NCI-H2107 (cell line): ENCODE measurements around the gene ARHGAP42.
"Not testable (repeated sequence)": the region's sequence is repeated elsewhere in the genome, so short reads cannot be mapped to it uniquely, and the experiment has no call there.

Source experiments
- DNase-seq: peaks from one replicate; lab custom pipeline; 2025; lab: John Stamatoyannopoulos, UW

Gene ARHGAP42

DNA sequence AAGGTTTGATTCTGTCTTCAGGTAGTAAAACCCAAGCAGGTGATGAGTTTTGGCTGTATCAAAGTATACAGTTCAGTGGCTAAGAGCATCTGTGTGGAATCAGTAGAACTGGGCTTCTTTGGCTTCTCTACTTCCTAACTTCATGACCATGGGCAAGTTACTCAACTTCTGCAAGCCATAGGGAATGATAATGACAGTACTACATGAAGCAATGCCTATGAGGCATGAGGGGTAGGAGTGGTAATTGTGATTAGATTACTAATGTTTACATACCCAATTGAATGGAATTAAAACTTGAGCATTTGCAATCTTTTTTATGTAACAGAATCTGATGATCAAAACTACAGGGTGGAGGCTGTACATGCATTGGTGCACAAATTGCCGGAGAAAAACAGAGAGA is 278.3 kb downstream of the ARHGAP42 start:
- DNase-seq: no peak

DNA sequence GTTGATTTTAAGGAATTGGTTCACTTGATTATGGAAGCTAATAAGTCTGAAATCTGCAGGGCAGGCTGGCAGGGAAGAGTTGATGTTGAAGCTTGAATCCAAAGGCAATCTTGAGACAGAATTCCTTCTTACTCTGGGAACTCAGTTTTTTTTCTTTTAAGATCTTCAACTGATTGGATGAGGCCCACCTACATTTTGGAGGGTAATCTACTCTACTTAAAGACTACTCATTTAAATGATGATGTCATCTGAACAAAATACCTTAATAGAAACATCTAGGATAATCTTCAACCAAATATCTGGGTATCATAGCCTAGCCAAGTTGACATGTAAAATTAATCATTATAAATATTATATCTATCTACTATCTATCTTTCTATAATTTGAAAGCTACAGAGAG is 279.3 kb downstream of the ARHGAP42 start:
- DNase-seq: no peak

DNA sequence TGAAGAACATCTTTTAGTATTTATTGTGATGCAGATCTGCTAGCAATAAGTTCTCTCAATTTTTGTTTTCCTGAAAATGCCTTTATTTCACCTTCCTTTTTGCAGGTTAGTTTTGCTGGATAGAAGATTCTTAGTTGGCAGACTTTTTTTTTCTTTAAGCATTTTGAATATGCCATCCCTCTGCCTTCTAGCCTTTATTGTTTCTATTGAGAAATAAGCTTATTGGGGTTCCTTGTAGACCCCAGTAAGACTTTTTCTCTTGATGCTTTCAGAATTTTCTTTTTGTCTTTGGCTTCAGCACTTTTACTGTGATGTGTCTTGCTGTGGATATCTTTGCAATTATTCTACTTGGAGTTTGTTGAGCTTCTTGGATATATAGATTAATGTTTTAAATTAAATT is 281.9 kb downstream of the ARHGAP42 start:
- no peak for DNase-seq

DNA sequence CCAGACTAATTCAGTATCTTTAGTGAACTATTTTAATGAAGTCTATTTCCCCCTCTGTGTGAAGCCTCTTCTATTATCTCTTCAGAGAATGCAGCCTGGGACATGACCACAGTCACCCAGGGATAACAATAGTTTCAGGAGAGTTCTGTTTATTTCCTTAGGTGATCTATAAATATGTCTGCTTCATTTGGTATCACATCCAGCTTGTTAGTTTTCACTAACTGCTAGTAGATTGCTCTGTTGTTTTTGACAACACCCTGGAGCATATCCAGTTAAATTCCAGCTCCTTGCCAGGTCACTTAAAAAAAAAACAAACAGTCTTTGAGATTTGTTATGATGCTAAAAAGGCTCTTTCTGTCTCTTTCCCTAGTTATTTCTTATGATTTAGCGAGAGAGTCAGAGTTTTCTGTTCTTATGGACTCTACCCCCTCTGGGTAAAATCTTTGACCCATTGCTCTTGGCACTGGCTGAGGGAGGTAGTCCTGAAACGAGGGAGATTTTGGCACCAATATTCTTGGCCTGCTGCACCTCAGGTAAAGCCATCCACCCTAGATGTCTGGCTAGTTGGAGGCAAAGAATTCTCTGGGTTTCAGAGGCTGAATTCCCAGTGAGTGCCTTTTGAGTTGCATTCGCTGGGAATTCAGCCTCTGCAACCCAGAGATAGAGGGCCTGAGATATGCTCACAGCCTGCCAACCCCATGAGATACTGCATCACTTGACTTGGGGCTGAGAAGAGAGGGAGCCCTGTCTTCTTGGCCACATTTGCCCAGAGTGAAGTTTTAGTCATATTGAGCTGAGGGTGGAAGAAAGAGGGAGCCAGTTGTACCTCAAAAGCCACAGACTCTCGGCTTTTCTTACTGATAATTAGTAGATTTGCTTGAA is 283.4 kb downstream of the ARHGAP42 start:
- no peak for DNase-seq

DNA sequence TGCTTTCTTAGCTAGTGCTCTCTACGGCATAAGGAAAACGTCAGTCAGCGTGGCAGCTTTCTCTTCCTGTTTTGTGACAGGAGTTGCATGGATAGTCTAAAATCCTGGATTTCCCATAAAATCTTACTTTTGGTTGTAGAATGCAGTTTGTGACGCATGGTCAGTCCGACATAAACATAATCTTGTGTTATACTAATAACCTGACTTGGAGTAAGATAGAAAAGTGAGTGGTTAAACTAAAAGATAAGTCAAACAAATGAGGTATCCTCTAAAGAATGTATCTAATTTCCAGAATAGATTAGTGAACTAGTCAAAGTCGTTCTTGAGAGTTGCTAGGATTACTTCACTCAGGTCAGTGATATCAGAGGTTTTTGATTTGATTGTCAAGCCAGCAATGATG is 285.0 kb downstream of the ARHGAP42 start:
- no peak for DNase-seq

DNA sequence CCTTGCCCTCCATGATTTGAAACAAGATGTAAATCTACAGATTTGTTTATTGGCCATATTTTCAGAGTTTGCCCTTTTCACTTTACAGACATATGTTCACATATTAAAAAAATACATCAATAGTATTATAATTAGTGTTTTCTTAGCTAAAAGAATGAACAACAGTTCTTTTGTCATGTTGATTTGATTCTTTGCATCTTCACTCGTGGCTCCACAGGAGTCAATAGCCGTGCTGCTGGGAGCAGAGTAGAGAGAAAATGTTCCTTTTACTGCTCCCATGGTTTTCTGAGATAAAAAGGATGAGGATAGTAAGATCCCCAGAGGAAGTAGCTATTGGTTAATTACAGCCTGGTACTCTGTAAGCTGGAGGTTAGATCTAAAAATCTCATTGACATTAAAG is 291.4 kb downstream of the ARHGAP42 start:
- no peak for DNase-seq

DNA sequence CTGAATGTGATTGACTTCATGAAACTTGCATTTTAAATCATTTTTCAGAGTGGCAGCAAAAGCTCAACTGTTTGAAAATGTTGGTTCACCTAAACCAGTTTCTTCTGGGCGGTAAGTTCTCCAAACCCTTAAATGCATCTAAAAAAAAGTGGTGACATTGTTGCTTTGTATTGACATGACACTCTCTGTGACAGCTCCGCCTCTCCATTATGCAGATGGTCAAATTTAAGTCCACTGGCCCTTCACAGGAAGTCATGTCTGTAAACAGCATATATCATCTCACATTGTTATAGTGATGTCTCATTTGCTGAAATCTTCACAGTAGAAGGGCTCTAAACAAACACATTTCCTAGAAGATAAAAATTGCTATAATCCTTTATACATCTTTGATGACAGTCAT is 291.9 kb downstream of the ARHGAP42 start:
- no peak for DNase-seq

DNA sequence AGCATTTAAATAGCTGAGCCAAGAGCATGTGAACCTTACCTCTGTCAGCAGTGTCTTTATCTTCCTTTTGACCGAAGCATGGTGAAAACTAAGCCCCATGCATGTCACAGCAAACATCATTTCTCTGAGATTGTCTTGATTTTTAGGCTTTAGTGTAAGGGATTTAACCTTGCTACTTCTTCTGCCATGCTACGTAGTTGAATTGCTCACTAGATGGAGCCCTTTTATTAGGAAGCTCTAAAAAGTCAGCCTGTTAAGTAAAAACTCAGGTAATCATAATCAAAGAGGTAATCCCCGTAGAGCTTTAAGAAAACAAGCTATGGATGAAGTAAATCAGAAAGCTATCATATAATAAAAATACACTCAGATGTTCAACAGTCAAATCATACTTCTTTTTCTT is 293.1 kb downstream of the ARHGAP42 start:
- no peak for DNase-seq

DNA sequence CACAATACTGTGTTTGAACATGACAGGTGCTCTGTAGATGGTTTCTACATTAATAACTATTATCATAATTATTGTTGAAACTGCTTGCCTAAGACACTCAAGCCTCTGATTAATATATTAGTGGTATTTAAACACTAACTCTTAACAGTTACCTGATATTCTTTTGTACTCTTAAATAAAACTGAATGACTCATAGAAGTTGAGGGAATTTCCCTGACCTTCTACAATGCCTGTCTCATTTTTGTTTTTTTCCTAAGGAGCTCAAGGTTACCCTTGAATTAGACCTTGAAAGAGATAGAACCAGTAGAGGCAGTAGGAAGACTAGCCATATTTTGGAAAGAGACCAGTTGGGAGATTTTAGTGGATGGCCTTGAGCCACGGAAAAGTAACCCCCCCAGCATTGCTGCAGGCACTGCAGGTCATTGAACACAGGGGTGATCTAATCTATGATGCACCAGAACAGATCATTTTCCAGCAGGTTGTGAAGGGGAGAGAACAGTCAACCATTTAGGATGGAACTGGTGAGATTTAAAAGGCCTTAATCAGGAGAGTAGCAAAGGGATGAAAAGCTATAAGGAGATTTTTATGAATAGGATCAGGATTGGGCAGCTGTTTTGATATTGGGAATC is 294.2 kb downstream of the ARHGAP42 start:
- no peak for DNase-seq

DNA sequence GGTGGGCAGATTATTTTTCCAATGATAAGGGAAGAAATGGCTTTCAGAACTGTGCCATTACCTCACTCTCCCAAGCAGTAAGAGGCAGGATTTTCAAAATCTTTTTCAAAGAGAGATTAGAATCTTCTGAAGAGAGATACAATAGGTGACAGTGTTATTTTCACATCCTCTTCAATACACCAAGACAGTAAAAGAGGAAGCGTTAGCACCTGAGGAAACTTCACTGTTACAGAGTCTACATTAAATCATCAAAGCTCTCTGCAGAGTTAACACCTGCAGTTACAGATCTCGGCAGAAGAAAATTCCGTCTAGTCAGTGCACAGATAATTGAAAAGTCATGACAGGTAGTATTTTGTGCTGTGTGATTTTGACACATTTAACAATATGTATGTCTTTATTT is 297.6 kb downstream of the ARHGAP42 start:
- DNase-seq: no peak

DNA sequence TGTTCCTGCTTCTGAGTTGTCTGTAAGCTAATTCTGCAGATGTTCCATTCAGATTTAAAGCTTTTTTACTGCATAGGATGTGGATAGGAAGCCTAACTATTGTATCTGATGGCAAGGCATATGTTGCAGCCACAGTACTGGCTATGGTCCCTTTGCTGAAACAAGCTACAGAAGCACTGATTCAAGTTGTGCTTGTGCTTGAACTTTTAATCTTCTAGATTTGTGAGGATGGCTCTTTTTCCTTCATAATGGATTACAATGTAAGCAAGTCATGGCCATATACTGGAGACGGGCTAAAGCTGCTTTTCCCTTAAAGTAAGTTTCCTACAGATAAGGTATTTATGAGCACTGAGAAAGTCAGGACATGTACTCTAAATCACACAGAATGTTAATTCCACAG is 303.8 kb downstream of the ARHGAP42 start:
- DNase-seq: no peak

DNA sequence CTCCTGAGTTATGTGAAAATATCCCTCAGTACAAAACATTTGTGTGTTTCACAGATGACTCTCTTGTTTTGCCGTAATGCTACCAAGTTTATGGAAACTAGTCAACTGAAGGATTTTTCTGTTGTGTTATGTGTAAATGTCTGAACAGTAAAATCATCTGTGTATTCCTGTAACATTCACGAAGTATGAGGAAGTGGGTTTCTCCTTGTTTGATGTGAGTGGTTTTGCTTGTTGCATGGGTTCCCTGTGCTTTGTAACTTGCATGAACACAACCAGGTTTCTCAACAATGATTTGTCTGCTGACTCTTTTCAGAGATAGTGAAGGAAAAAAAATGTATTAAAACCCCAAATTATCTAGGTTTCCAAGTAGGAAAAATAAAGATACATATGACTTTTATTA is 304.5 kb downstream of the ARHGAP42 start:
- no peak for DNase-seq

DNA sequence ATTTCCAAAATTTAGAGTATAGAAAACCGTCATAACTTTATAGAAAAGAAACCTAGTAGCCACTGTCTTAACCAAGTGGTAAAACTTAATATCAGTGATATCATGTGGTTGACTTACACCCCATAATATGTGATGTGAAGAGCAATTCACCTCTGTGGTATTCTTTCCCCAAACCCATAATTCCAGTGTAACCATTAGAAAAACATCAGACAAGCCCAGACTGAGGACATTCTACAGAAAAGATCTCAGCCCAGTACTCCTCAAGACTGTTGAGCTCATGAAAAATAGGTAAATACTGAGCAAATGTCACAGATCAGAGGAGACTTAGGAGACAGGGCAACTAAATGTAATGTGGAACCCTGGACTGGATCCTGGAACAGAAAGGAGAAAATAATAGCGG is 307.9 kb downstream of the ARHGAP42 start:
- no peak for DNase-seq

DNA sequence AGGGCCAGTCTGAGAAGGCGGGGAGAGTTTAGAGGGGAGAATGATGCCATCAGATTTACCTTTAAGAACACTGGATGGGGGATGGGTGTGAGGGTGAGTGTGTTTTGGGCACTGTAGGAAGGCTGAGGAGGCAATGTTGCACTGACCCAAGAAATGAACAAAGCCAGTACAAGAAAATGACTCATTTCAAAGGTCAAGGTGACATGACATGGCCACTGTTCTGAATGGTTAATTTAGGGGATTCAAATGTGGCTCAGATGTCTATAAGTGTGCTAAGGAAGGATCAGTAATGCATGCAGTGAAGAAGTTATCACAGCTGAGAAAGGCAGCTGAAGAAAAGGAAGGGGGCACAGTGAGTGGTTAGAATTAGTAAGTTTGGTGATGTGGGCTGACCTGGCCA is 312.7 kb downstream of the ARHGAP42 start:
- DNase-seq: no peak

DNA sequence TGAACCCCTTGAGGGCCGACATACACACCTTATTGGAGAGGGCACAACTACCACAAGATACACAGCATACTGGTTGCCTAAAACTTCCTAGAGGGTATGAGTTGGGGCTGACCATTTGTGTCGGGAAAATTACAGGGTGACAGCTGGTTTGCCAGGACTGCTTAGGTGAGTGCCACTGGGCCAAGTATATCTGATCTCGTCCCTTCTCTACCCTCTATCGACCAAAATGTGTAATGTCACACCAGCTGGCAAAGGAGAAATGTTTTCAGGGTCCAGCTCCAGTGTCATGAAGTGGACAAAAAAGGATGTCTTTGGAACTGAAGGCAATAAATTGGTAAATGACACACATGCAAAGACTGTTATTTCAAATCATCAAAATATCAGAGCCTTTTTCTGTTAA is 316.4 kb downstream of the ARHGAP42 start:
- DNase-seq: no peak

DNA sequence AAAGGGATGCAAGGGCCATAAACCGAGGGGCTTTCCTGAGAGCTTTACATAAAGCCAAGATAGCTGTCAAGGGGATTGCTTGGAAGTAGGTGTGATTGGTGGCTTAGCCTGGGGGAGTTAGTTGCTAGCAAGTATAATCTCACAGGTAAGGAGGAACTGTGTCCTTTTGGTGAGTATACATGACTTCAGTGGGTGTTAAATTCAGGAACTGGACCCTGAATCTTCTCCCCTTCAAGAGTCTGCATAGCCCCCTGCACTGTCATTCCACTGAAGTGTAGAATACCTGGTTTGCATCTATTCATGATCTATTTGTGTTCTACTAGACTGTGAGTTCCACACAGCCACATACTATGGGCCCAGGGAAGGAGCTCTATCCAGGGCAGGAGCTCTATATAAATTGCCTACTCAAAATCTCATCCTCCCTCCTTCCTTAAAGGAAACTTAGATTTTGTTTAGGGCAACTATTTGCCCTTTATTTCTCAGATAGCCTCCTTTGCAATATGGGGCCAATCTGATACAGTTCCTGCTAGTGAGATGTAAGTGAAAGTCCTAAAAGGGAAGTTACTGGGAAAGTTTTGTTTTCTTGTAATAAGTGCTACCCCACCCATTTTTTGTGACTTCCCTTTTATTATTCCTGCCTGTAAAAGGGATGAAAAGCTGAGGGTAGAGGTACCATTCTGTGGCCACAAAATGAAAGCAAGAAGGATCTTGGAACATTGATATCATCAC is 322.0 kb downstream of the ARHGAP42 start:
- no peak for DNase-seq

DNA sequence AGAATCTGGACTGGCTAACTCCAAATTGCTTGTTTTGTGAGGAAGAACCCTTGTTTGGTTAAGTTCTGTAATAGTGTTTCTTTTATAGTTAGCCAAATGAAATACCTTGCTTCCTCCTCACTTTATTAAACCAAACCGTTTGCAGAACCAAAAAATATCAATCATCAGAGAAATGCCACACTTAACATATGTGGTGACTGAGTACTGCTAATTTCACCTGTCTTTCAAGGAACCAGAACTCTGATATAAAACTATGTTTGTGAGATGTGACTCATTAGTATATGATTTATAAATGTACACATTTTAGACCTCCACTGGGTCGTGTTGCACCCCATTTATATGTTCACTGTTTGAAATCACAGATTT is 322.6 kb downstream of the ARHGAP42 start:
- DNase-seq: no peak

DNA sequence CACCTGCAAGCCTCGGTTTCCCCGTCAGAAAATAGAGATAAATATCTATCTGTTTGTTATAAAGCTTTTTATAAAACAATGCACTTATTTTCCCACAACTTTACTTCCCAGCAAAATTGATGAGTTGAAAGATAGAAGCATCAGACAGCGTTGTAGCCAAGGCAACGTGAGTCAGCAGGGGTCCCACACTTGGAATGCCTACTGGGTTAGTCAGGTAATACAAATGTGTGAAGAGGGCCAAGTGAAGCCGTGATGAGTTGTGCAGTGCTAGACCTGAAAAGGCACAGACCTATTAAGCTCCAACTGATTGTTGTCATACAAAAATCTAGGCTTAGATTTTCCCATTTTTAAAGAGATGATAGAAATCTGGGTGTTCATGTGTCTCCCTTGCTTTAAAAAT is 323.8 kb downstream of the ARHGAP42 start:
- no peak for DNase-seq

DNA sequence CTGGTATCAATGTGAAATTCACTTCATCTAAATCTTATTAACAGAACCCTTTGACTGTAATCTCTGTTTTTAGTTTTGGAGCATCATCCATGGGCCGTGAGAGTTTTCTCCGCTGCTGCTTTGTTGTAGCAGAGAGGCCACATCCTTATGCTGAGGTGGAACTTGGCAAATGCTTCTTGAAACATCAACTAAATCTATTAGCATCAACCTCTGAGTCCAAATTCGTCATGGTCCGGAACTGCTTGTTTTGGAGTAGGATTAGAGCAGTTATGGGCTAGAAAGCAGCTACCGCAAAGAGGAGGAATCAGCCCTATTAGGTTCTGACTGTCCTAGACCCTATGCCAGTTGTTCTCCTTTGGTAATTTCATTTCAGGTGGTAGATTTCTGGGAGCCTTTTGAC is 324.8 kb downstream of the ARHGAP42 start:
- no peak for DNase-seq

DNA sequence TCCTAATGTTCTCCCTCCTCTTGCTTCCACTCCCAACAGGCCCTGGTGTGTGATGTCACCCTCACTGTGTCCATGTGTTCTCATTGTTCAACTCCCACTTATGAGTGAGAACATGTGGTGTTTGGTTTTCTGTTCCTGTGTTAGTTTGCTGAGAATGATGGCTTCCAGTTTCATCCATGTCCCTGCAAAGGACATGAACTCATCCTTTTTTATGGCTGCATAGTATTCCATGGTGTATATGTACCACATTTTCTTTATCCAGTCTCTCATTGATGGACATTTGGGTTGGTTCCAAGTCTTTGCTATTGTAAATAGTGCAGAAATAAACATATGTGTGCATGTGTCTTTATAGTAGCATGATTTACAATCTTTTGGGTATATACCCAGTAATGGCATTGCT is 326.6 kb downstream of the ARHGAP42 start:
- not testable (repeated sequence) for DNase-seq

DNA sequence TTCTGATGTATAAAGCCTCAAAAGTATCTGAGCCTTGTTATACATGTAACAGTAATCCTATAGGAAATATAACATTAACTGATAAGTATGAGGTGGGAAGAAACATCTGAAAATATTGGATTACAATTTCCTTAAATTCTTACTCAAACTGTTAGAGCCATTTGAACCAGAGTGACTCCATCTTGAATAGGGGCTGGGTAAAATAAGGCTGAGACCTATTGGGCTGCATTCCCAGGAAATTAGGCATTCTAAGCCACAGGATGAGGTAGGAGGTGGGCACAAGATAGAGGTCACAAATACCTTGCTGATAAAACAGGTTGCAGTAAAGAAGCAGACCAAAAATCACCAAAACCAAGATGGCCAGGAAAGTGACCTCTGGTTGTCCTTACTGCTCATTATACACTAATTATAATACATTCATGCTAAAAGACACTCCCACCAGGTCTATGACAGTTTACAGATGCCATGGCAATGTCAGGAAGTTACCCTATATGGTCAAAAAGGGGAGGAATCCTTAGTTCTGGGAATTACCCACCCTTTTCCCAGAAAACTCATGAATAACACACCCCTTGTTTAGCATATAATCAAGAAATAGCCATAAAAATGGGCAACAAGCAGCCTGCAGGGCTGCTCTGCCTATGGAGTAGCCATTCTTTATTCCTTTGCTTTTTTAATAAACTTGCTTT is 327.7 kb downstream of the ARHGAP42 start:
- DNase-seq: no peak

DNA sequence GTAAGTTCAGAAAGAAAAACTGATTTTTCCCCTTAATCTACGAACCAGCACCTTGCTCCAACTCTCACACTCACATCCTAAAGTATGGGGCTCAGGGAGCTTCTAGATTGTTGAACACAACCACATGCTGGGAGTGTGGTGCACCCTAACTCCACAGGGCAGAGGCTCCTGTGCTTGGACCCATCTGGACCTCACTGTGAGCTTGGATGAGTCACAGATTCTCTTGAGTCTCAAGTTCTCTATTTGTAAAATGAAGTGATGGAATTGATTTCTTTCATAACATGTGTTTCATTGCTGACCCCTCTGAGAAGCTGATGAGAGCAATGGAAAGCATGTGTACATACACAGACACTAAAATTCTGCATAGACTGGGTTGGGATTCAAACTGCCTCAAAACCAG is 332.8 kb downstream of the ARHGAP42 start:
- DNase-seq: no peak

DNA sequence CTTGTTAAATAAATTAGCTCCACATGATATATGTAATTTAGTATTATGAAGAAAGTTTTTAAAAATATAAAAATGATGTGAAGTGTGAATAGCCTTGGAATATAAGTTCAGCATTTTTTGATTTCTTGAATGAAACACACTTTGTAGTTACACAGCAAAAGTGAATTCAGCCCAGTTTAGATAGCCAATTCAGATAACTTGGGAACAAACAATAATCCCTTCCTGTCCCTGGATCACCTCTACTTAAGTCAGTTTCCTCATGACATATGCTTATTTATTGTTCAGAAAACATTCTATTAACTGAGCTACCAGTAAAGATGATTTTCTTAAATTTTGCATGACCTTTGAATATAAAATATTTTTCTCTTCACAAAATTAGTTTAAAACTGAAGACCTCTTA is 335.2 kb downstream of the ARHGAP42 start:
- no peak for DNase-seq
